ENCODE measurements around the gene RBM34.

RBM34 gene

DNA sequence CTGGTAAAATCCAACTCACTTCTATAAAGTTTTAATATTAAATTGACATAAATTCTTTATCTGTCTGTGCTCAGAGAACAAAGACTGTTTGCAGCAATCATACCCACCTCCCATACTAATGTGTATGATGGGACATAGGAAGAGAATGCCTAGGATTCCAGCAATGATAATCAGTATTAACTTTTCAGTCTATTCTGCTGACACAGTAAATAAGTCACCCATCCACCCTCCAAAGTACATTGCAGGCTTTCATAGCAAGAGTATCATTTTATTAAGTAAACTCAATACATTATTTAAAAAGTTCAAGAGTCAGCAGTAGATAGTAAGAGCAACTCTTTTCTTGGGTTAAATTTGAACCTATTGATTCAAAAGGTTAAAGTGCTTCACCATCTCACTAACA, 8.8 kb downstream of the RBM34 start:
- no peak for DNase-seq (ENCODE audit: low read depth)
- TF ChIP-seq, protein P1, sequence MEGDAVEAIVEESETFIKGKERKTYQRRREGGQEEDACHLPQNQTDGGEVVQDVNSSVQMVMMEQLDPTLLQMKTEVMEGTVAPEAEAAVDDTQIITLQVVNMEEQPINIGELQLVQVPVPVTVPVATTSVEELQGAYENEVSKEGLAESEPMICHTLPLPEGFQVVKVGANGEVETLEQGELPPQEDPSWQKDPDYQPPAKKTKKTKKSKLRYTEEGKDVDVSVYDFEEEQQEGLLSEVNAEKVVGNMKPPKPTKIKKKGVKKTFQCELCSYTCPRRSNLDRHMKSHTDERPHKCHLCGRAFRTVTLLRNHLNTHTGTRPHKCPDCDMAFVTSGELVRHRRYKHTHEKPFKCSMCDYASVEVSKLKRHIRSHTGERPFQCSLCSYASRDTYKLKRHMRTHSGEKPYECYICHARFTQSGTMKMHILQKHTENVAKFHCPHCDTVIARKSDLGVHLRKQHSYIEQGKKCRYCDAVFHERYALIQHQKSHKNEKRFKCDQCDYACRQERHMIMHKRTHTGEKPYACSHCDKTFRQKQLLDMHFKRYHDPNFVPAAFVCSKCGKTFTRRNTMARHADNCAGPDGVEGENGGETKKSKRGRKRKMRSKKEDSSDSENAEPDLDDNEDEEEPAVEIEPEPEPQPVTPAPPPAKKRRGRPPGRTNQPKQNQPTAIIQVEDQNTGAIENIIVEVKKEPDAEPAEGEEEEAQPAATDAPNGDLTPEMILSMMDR (IDR thresholded peaks at IDR 0.05; ENCODE audit: control insufficient read depth, extremely low read depth, insufficient read depth), result no peak
- no peak overlapping the region for H3K4me3 ChIP-seq (ENCODE audit: low read depth, low read length)

DNA sequence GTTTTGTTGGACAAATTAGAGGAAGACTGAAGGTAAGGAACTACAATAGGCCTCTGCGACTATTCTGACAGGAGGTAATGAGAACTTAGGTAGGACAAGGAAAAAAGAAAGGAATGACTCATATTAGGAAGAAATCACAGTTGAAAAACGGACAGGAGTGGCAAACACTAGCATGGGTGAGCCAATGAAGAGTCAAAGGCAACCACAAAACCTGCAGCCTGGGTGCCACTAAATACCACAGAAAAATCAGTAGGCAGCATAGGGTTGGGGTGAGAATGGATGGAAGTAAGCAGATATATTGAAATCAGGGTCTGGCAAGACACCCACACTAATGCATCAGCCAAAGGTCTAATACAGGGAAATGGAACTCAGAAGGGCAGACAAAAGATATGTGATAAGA, 10.0 kb downstream of the RBM34 start:
- TF ChIP-seq, protein P1 (IDR thresholded peaks at IDR 0.05; ENCODE audit: control insufficient read depth, extremely low read depth, insufficient read depth), result no peak
- H3K4me3 ChIP-seq (ENCODE audit: low read depth, low read length), result no peak overlapping the region
- no peak for DNase-seq (ENCODE audit: low read depth)

DNA sequence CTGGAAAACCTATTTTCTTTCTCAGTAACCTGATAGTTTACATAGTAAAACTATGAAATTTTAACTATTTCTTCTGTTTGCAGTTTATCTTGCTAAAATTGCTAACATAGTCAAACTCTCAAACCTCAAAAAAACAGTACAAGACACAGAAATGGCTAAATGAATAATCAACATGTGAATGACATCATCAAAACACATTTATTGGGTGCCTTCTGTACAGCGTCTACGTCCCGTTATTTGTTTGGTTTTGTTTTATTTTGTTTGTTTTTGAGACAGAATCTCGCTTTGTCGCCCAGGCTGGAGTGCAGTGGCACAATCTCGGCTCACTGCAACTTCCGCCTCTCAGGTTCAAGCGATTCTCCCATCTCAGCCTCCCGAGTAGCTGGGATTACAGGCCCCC, 11.2 kb downstream of the RBM34 start:
- peak; percentile 38 for DNase-seq (ENCODE audit: low read depth)
- no peak overlapping the region for H3K4me3 ChIP-seq (ENCODE audit: low read depth, low read length)
- TF ChIP-seq, protein P1 (IDR thresholded peaks at IDR 0.05; ENCODE audit: control insufficient read depth, extremely low read depth, insufficient read depth), result no peak

GRCh38 chr1:235147269-235147668, 13.8 kb downstream of the RBM34 start:
- no peak for DNase-seq (ENCODE audit: low read depth)
- TF ChIP-seq, protein P1 (IDR thresholded peaks at IDR 0.05; ENCODE audit: control insufficient read depth, extremely low read depth, insufficient read depth), result no peak
- no peak overlapping the region for H3K4me3 ChIP-seq (ENCODE audit: low read depth, low read length)

GRCh38 chr1:235145639-235146038, 15.4 kb downstream of the RBM34 start:
- H3K4me3 ChIP-seq (ENCODE audit: low read depth, low read length), result no peak overlapping the region
- no peak for DNase-seq (ENCODE audit: low read depth)
- TF ChIP-seq, protein P1 (IDR thresholded peaks at IDR 0.05; ENCODE audit: control insufficient read depth, extremely low read depth, insufficient read depth), result no peak

DNA sequence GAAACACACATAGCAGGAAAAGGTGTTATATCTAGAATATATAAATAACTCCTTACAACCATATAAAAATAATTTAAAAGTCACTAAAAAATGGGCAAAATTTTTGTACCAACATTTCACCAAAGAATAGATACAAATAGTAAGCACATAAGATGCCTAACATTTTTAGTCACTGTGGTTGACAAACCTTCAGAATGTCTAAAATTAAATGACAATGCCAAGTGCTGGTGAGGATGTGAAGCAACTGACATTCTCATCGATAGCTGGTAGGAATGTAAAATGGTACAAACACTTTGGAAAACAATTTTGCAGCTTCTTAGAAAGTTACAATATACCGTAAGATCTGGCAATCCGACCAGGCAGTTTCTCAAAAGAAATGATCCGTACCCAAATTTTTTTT, 18.1 kb downstream of the RBM34 start:
- TF ChIP-seq, protein P1 (IDR thresholded peaks at IDR 0.05; ENCODE audit: control insufficient read depth, extremely low read depth, insufficient read depth), result no peak
- DNase-seq (ENCODE audit: low read depth), result no peak
- no peak overlapping the region for H3K4me3 ChIP-seq (ENCODE audit: low read depth, low read length)

GRCh38 chr1:235139315-235139714, 21.7 kb downstream of the RBM34 start:
- no peak for DNase-seq (ENCODE audit: low read depth)
- H3K4me3 ChIP-seq (ENCODE audit: low read depth, low read length), result no peak overlapping the region
- TF ChIP-seq, protein P1 (IDR thresholded peaks at IDR 0.05; ENCODE audit: control insufficient read depth, extremely low read depth, insufficient read depth), result no peak

All from LNCaP clone FGC (cell line).